ENCODE results near the gene CNTNAP2.
"Not testable (repeated sequence)": the region's sequence is repeated elsewhere in the genome, so short reads cannot be mapped to it uniquely, and the experiment has no call there.

CNTNAP2 gene

DNA sequence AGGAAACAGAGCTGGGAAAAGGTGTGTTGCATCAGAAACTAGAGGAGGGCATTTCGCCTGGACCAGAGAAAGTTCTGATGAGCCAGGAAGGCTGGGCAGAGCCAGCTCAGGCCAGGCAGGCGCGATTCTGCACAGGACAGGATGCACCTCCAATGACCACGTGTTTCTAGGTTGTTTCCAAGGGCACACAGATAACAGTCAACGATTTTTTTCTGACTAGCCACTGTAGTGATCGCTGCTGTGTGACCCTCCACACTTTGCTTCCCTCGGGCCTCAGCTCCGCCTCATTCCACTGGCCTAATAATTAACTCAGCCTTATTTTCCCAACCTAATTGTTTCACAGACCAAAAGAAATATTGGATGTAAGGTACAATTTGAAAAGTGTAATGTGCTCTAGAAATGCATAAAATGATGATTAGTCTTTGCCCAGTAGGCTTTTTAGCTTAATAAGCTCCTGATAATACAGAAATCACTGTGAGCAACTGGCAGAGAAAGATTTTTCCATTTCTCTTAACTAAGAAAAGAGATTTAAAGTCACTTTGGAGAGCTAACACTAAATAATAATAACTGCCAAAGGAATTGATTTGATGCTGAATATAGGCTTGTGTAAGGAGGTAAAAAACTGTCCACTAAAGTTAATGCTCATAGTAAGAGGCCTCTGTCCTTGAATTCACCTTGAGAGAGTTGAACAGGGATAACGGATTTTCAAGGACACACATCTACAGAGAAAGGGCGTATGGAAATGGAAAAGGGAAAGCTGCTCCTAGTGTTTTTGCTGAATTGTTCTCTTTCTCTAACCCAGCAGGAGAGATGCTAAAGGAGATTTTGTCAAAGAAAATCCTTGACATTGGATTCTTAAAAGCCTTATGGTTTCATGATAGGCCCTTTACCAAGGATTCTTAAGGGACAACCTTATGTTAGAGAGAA, 2183.0 kb downstream of the CNTNAP2 start:
- no peak for DNase-seq

DNA sequence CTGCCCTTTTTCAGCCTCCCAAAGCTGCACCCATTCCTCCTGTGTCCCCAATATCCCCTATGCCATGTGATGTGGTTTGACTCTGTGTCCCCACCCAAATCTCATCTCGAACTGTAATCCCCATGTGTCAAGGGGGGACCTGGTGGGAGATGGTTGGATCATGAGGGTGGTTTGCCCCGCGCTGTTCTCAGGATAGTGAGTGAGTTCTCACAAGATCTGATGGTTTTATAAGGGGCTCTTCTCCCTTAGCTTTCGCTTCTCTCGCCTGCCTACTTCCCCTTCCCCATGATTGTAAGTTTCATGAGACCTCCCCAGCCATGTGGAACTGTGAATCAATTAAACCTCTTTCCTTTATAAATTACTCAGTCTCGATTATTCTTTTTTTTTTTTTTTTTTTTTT, 2185.8 kb downstream of the CNTNAP2 start:
- not testable (repeated sequence) for DNase-seq

DNA sequence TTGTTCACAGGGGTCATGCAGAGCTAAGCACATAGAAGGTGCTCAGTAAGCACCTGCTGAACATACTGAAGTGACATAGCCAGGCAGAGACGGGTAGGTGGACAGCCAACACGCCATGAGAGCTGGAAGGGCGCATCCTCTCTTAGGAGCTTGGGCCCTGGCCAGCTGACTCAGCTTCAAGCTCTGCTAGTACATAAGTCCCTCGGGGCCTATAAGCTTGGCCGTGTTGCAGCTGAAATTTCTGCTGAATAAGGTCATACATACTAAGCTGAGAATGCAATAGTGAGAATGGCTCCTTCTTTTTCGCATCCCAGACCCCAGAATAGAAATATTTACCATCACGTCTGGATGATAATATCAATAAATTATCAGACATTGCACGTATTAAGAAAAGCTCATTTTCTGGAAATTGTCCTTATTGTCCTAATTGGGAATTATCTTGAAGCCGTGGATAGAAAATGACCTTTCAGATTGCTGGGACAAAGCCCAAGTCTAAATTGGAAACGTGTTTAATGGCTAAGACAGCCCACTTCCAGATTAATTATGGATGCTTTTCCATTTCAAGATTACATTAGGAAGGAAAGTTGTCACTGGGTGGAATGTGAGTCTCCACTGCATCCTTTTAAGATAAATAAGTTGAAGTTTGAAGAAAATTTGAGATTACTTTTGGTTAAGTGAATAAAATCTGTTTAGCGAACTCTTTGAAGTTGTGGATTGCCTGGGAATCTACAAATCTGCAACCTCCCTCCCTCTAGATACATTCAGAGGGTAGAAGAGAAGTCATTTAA, 2186.9 kb downstream of the CNTNAP2 start:
- DNase-seq: peak; percentile 31

DNA sequence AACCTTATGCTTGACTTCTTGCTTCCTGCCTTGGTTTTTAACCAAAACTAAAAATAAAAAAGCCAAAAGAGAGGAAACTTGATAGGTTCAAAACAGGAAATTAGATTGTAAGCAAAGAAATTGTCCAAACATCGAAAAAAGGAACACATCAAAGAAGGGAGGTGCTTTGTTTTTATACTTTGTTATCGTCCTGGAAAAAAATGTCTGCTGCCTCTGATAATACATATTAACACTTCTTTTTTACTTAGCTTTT, 2187.4 kb downstream of the CNTNAP2 start:
- DNase-seq: no peak

DNA sequence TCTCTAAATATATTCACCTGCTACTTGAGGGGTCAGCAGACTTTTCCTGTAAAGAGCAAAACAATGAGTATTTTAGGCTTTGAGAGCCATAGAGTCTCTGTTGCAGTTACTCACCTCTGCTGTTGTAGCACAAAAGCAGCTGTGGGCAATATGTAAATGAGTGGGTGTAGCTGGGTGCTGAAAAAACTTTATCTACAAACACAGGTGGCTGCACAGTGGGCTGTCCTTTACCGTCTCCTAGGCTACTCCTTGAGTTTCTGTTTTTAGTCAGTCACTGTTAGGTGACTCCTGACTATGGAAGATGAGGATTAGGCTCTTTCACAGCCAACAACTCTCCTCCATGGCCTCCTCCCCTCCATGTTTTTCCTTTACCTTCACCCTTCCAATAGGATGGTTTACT, 2187.9 kb downstream of the CNTNAP2 start:
- DNase-seq: no peak

DNA sequence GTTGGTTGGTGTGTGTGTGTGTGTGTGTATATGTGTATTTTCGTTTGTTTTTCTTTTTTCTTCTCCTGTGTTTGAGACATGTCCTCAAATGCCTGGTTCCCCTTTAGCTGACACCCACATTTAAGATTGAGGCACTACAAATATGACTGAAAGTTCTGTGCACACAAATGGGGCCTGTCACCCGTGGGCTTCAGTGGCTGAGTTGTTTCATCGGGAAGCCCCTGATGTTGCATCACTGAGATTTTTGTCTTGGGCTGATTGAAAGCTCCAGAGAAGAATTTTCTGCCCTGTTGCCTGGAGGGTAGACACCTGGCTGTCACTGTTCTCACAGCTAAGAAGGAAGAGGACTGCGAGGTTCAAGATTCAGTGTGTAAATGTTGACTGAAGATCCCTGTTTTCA, 2190.2 kb downstream of the CNTNAP2 start:
- DNase-seq: no peak

DNA sequence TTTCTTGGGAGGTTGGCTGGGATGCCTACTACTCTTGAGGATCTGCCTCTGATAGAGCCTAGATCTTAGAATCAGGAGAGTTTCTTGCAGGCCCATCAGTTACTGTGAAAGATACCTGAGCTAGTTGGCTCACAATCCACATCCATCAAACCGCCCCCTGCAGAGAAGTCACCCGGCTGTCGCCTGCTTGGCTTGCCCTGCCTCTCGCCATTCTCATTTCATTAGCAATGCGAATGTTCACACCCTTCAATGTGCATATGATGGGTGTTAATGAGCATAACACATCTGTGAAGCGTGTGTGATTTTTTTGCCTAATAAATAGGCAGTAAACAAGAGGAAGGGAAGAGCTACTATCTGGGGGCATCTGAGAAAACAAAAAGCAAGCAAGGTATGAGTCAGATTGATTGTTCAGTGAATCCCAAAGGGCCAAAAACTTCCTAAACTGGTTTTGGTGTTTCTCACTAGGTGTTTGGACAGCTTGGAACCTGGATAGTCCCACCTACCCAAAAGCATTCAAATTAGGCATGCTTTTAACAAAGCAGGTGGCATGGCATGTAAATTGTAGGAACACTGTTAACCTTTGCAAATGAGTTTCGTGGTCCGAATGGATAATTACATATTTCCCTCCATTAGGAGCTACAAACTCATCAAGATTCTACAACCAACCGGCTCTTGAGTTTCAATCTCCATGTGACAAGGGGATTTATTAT, 2201.7 kb downstream of the CNTNAP2 start:
- DNase-seq: no peak

DNA sequence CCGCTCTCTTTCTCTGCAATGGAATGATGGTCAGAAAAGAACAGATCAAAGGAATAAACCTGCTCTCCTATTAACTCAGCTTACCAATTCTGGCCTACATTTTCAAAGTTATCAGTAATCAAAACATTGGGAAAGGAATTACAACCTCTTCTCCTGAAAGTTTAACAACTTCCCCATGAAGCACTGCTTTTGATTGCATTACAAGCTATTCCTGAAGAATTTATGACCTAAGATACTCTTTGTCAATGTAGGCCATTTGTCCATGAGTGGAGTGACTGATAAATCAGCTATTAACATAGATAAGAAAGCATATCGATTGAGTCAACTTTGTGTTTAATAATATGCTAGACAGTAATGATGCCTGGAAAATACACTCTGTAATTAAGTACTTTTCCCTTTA, 2202.2 kb downstream of the CNTNAP2 start:
- DNase-seq: no peak

DNA sequence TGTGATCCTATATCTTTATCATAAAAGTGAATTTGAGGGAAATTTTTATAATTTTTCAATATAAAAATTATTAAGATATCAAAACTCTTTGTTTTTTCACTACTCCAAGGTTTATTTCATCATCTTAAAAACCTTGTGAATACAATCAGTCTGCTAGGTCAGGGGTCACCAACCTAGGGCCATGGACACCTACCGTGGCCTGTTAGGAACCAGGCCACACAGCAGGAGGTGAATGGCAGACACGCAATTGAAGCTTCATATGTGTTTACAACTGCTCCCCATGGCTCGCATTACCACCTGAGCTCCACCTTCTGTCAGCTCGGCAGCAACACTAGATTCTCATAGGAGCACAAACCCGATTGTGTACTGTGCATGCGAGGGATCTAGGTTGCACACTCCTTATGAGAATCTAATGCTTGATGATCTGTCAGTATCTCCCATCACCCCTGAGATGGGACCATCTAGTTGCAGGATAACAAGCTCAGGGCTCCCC, 2202.8 kb downstream of the CNTNAP2 start:
- no peak for DNase-seq

DNA sequence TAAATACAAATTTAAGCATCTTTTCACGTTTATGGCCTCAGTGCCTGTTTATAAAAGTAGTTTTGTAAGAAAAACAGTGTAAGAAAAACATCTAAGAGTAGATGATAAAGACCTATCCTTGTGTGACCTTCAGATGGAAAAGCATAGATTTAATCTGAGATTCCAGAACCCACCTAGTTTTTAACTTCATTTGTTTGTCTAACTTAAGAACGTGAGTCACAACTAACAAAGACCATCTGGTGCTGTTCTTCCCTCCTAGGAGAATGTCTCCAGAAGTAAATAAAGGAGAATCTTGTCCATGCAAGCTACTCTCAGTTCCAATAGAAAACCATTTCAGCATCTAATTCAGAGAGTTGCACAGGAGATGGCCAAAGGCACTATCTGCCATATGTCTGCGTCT, 2208.6 kb downstream of the CNTNAP2 start:
- DNase-seq: no peak

DNA sequence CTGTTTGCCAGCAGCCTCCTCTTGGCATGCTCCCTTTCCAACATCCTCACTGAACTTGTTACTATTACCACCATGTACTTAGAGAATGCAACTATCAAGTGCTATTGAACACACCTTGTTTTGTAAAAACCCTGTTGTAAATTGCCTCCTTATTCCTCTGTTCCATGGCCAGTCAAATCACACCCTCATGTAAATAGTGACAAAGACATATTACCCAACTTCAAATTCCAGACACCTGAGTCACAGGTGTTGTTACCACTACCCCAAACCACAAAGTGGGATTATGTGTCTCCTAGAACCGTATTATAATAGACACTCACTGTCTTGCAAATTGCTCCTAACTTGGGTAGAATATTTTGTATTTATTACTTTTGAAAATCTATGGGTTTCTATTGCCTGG, 2210.8 kb downstream of the CNTNAP2 start:
- DNase-seq: no peak

DNA sequence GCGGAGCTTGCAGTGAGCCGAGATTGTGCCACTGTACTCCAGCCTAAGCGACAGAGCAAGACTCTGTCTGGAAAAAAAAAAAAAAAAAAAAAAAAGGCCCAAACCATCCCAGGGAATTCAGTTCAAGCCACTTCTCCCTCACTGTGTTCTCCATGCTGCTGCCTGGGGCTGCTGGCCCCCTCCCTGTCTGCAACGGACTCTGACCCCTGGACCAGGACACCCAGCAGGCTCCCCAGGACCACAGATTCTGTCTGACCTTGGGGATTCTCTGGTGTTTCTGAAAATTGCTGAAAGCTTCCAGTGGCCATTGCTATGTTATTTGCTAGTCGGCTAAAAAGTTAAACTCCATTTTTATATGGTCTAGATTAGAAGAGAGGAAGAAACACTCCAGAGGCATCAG, 2212.3 kb downstream of the CNTNAP2 start:
- DNase-seq: no peak

DNA sequence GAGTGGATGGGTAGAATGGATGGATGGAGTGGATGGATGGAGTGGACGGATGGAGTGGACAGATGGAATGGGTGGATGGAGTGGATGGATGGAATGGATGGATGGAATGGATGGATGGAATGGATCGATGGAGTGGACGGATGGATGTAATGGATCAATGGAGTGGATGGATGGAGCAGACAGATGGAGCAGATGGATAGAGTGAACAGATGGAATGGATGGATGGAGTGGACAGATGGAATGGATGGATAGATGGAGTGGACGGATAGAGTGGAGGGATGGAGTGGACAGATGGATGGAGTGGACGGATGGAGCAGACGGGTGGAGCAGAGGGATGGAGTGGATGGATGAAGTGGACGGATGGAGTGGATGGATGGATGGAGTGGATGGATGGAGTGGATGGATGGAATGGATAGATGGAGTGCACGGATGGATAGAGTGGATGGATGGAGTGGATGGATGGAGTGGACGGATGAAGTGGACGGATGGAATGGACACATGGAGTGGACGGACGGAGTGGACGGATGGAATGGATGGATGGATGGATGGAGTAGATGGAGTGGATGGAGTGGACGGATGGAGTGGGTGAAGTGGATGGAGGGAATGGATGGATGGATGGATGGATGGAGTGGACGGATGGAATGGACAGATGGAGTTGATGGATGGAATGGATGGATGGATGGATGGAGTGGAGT, 2213.7 kb downstream of the CNTNAP2 start:
- DNase-seq: no peak

DNA sequence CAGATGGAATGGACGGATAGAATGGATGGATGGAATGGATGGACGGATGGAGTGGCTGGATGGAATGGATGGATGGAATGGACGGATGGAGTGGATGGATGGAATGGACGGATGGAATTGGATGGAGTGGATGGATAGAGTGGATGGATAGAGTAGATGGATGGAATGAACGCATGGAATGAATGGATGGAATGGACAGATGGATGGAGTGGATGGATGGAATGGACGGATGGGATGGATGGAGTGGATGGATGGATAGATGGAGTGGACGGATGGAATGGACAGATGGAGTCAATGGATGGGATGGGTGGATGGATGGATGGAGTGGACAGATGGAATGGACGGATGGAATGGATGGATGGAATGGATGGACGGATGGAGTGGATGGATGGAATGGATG, 2214.2 kb downstream of the CNTNAP2 start:
- DNase-seq: no peak

DNA sequence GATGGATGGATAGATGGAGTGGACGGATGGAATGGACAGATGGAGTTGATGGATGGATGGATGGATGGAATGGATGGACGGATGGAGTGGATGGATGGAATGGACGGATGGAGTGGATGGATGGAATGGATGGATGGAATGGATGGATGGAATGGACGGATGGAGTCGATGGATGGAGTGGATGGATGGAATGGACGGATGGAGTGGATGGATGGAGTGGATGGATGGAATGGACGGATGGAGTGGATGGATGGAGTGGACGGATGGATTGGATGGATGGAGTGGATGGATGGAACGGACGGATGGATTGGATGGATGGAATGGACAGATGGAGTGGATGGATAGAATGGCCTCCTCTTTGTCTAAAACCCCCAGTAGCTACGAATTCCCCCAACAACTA, 2214.9 kb downstream of the CNTNAP2 start:
- not testable (repeated sequence) for DNase-seq

DNA sequence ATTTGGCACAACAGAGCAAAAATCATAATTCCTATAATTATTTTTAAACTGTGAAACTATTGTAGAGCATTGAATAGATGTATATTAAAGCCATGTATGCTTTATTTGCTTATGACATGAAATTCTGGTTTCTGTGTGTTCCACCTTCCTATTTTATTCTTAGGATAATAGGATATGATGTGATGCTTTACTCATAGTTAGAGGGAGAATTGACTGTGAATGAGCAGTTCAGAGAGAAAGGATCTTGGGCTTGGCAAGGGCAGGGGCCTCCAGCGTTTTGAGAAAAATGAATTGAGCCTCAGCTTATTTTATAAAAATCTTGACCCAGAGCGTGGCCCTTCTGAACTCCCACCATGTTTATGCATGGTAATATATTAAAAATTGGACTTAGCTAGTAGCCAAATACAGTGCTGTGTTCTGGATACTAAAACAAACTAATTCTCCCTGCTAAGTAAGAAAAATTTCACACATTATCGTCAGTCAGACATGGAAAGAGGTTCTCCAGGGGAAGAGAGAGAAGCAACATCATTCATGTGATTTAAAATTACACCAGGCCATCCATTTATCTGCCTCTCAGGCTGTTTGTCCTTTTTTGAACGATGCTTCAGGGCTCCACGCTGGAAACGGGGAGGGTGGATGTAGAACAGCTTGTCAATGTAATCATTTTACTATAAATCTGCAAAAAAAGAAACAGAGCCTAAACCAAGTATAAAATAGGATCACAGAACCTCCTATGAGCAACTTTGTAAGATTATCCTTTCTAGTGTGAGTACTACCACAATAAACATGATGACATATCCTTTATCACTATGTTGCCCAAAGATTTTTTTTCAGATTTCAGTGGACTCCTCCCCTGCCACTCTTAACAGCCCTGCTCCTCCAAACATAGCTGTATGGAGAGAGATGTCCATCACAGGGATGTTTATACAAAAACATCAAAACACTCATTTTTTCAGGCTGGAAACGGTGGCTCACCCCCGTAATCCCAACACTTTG, 2215.9 kb downstream of the CNTNAP2 start:
- no peak for DNase-seq

DNA sequence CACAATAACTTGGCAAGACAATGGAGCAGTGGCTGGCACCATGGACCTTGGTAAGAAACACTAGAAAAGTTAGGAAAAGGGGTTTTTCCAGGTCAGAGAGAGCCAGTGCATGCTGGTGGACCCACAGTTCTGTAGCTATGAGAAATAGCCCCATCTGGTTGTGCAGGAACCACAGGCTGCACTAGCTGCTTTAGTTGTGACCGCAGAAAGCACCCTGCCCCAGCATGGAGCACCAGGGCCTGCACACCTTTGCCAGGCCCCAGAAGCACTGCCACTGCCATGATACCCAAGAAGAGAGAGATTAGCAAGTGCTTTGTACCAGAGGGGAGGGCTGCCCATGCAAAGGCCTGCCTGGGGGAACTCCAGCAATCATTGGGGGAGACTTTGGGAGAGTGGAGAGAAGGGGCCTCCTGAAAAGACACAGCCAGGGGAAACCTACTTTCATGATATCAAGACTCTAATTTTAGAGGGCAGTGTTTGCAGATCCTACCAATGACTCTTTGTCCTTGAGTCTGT, 2217.9 kb downstream of the CNTNAP2 start:
- no peak for DNase-seq

DNA sequence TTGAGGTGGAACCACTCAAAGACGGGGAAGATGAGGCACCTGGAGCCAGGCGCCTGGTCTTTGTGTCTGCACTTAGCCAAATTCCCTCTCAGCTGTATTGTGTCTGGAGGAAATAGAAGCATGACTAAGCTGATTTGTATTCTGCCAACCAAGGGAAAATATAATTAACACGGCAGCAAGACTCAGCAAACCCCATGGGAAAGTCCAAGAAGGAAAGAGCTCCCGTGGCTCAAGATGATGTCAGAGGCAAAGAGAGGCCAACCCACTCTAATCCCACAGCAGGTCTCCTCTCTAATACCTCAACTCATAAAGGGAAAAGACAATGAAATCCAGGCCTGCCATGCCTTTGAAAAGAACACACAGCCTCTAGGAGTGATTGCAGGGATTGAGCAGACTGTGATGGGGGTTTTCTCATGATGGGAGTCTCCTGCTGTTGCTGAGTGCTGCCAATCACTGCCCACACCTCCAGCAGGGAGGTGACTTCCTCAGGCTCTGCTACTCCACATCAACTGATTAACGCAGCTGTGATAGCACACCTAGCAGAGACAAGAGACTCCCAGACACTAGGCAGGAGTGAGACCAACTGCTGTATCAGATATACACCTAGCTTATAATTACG, 2218.5 kb downstream of the CNTNAP2 start:
- no peak for DNase-seq

DNA sequence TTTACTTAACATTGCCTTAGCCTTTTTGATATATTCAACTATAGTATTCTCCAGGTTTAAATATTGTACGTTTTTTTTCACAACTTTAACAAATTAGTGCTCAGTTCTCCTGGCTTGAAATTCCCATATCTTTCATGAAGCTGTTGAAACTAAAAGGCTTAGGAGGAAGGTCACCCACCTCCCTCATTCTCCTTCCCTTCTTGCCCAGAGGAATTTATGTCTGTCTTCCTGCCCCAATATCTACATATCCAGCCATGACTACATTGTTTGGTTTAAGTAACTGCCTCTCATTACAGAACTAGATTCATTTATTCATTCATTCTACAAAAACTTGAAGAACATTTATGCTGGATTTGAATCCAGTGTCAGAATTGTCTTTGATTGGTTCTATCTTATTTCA, 2219.2 kb downstream of the CNTNAP2 start:
- no peak for DNase-seq

DNA sequence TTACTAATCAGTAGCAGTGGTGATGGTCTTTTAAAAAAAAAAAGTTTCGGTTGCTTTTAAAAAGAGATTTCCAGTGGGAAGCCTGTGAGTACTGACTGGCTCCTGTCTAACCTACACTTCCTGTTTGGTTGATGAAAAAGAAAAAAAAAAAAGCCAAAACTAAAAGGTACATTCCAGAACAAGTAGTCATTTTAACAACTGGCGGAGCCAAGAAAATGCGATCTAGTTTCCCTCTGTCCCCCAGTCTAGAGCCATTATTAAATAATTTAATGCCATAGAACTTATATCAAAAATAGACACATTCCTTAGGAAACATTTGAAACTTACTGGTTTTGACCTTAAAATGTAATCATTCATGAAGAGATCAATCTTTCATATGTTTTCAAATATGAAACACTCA, 2219.8 kb downstream of the CNTNAP2 start:
- DNase-seq: no peak
